ENCODE results near the gene ADAP1.

The ADAP1 gene

GRCh38 chr7:990352-990932, 36.0 kb upstream of the ADAP1 start:
- no peak for TF ChIP-seq CTCF (conservative IDR thresholded peaks at IDR 0.05)
- H3K27ac ChIP-seq: no peak overlapping the region

GRCh38 chr7:988963-989529, 34.6 kb upstream of the ADAP1 start:
- no peak for TF ChIP-seq CTCF (conservative IDR thresholded peaks at IDR 0.05)
- H3K27ac ChIP-seq: no peak overlapping the region

GRCh38 chr7:988426-988911, 34.0 kb upstream of the ADAP1 start:
- no peak overlapping the region for H3K27ac ChIP-seq
- TF ChIP-seq CTCF (conservative IDR thresholded peaks at IDR 0.05): no peak

- no peak for TF ChIP-seq CTCF (conservative IDR thresholded peaks at IDR 0.05)
- H3K27ac ChIP-seq: no peak overlapping the region
These were observed 33.4 kb upstream of the ADAP1 start for GRCh38 chr7:987909-988308.

GRCh38 chr7:986766-987751, 32.6 kb upstream of the ADAP1 start:
- TF ChIP-seq CTCF (conservative IDR thresholded peaks at IDR 0.05): no peak
- no peak overlapping the region for H3K27ac ChIP-seq

DNA sequence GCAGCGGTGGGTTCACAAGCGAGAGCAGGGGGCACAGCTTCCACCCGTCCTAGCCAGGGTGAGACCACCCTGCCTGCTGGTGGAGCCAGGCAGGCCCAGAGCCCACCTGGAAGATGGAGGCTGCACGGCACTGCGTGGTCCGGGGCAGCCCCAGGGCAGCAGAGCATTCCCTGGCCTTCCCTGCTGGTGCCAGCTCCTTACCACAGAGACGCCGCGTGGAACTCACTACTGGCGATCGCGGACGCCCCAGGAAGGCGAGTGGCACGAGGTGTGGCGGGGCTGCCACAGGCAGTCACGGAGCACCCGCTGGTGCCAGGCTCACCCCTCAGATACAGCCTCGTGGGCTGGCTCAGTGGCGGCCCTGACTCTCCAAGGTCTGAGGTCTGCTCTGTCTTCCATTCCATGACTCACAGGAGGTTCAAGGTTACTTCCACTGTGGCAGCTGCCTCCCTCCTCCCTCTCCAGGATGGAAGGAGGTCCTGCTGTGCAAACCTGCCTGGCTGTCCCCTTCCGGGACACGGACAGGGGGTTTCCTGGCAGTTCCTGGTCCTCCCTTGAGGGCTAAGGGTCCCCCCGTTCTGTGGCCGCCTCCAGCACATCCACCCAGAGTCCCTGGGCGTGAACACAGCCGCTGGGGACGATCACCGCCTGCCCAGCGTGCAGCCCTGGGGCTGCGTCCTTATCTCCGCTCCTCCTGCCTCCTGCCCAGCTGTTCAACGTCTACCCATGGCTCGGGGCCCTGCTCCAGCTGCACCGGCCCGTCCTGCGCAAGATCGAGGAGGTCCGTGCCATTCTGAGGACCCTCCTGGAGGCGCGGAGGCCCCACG, 31.6 kb upstream of the ADAP1 start:
- no peak overlapping the region for H3K27ac ChIP-seq
- no peak for TF ChIP-seq CTCF (conservative IDR thresholded peaks at IDR 0.05)

DNA sequence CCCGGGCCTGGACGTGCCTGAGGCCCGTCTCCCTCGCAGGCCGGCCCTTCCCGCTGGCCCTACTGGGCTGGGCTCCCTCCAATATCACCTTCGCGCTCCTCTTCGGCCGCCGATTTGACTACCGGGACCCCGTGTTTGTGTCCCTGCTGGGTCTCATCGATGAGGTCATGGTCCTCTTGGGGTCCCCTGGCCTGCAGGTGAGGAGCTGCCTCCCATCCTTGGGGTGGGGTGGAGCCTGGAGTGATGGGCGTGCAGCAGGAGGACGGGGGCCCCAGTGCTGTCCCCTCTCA, 30.6 kb upstream of the ADAP1 start:
- H3K27ac ChIP-seq: no peak overlapping the region
- TF ChIP-seq CTCF (conservative IDR thresholded peaks at IDR 0.05): no peak

Data from VCaP (cell line).